Uterus (tissue), 2 donors: Measurements from ENCODE around the gene ERICH6.

ENCODE experiments used
- POLR2A ChIP-seq, 2 donors: fragments of 450-650 bp; IDR thresholded peaks; one replicate each; pipeline ENCODE4 v1.6.1; 2016; ENCODE audit warnings: antibody characterized with exemption in 2 of 2, mild to moderate bottlenecking in 1 of 2, moderate library complexity in 1 of 2
- TF ChIP-seq, protein P1 (sequence below), 4 experiments: fragments of 200-600 bp in 2 of 4; fragments of 450-650 bp in 2 of 4; sonication (generic) in 2 of 4; IDR thresholded peaks; one replicate each; pipeline ENCODE4 v1.5.1; 2016 to 2019; ENCODE audit warnings: antibody characterized with exemption in 4 of 4, mild to moderate bottlenecking in 2 of 4, moderate library complexity in 1 of 4

DNA sequence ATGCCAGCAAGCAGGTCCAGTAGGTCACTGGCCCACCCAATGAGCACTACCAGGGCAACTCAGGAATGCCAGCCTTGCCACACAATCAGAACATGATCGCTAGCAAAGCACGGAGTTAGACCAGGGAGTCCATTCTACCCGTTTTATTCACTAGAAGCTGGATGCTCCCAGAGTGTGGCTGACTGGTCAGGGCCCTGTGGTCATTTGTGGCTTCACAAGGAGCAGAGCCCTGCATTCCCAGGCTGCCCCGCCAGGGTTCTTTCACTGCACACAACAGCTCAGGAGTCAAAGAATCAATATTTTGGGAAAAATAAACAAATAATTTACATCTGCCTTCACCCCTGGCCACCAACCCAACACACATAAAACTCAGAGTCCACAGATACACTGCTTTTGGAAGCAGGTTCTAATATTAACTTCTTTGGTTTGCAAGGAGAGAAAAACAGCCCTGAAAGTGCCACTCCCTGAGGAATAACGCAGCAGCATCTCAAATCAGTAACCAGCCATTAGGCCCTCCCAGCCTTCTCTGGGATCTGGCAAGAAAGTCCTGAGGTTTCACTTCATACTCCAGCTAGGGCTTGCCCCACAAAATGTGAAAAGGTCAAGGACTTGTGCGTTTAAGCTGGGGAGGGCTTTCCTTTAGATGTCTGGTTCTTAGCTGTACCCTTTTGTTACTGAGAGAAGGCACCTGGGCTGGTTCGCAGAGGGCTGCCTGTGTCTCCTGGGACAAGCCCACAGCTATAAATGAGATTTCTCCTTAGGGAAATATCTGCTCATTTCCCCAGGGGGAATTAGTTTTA, 43.3 kb upstream of the ERICH6 start:
- TF ChIP-seq POLR2A (IDR thresholded peaks at IDR 0.05) = no peak
- TF ChIP-seq, protein P1, sequence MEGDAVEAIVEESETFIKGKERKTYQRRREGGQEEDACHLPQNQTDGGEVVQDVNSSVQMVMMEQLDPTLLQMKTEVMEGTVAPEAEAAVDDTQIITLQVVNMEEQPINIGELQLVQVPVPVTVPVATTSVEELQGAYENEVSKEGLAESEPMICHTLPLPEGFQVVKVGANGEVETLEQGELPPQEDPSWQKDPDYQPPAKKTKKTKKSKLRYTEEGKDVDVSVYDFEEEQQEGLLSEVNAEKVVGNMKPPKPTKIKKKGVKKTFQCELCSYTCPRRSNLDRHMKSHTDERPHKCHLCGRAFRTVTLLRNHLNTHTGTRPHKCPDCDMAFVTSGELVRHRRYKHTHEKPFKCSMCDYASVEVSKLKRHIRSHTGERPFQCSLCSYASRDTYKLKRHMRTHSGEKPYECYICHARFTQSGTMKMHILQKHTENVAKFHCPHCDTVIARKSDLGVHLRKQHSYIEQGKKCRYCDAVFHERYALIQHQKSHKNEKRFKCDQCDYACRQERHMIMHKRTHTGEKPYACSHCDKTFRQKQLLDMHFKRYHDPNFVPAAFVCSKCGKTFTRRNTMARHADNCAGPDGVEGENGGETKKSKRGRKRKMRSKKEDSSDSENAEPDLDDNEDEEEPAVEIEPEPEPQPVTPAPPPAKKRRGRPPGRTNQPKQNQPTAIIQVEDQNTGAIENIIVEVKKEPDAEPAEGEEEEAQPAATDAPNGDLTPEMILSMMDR (IDR thresholded peaks at IDR 0.05) = no peak
